Hepatocyte (in vitro differentiated cells): ENCODE data around the gene ZSCAN30.

Source experiments
- CTCF ChIP-seq: fragments of 200-600 bp; sonication (generic); IDR thresholded peaks from 2 replicates; pipeline ENCODE4 v1.5.1; 2016; ENCODE audit warnings: antibody characterized with exemption, mild to moderate bottlenecking; ENCODE audit not compliant: poor library complexity
- EZH2phosphoT487 ChIP-seq: fragments of 200-600 bp; sonication (generic); IDR thresholded peaks from one replicate; pipeline ENCODE4 v1.6.1; 2018; ENCODE audit warnings: antibody characterized with exemption, mild to moderate bottlenecking, low read depth, moderate library complexity; ENCODE audit not compliant: unreplicated experiment, severe bottlenecking

GRCh38 chr18:35322486-35323458 is 32.7 kb upstream of the ZSCAN30 start:
- TF ChIP-seq CTCF (no peak), EZH2phosphoT487 (no peak)
